22Rv1 (cell line): ENCODE data around the gene HACD4.

ENCODE experiments used
- CTCF ChIP-seq: fragments of 450-650 bp; IDR thresholded peaks from 2 replicates; pipeline ENCODE4 v1.5.1; 2017; ENCODE audit warnings: mild to moderate bottlenecking
- ZFX ChIP-seq: fragments of 450-650 bp; IDR thresholded peaks from 2 replicates; pipeline ENCODE4 v1.6.1; 2017; ENCODE audit warnings: antibody characterized with exemption, borderline replicate concordance

- TF ChIP-seq CTCF (no peak), ZFX (no peak)
These were observed 4.1 kb downstream of the HACD4 start for GRCh38 chr9:21027295-21027694.
